Thyroid gland (tissue), 4 donors: ENCODE results near the gene MYD88. TPM values are rescaled to one million over a fixed set of nuclear protein-coding genes. Genes with fewer than 3 reads are reported as not detected.
A peak's percentile ranks its signal among the peaks of the same experiment; 100 is the strongest.
"Not testable (repeated sequence)": the region's sequence is repeated elsewhere in the genome, so short reads cannot be mapped to it uniquely, and the experiment has no call there.

Experiments
- DNase-seq, 2 donors: peaks; one replicate each; pipeline ENCODE4 v3.0.0-alpha.2; 2019
- H3K27ac ChIP-seq, 3 donors: fragments of 200-600 bp; sonication (generic); 1 replicate in 2 of 3; 2 replicates in 1 of 3; pipeline ENCODE4 v1.5.1; 2016 to 2019; ENCODE audit warnings: mild to moderate bottlenecking in 1 of 3, moderate library complexity in 1 of 3
- H3K27me3 ChIP-seq: fragments of 200-600 bp; sonication (generic); one replicate; pipeline ENCODE4 v1.5.1; 2019
- H3K36me3 ChIP-seq, 2 donors: fragments of 200-600 bp; sonication (generic); one replicate each; pipeline ENCODE4 v1.5.1; 2016 to 2019
- H3K4me1 ChIP-seq, 2 donors: fragments of 200-600 bp; sonication (generic); one replicate each; pipeline ENCODE4 v1.5.1; 2017 to 2019
- H3K4me3 ChIP-seq, 3 donors: fragments of 200-600 bp; sonication (generic); replicated peaks in 1 of 3; 1 replicate in 2 of 3; 2 replicates in 1 of 3; pipeline ENCODE4 v1.5.1; 2016; ENCODE audit warnings: mild to moderate bottlenecking in 1 of 3
- H3K9me3 ChIP-seq: fragments of 200-600 bp; sonication (generic); one replicate; pipeline ENCODE4 v1.5.1; 2017
- CTCF ChIP-seq, 6 experiments: fragments of 200-600 bp in 3 of 6; fragments of 450-650 bp in 3 of 6; sonication (generic) in 3 of 6; IDR thresholded peaks; one replicate each; pipeline ENCODE4 v1.5.1; 2016 to 2019; ENCODE audit warnings: antibody characterized with exemption in 6 of 6, mild to moderate bottlenecking in 2 of 6, inconsistent platforms in 1 of 6, moderate library complexity in 1 of 6
- POLR2A ChIP-seq, 2 donors: fragments of 450-650 bp; IDR thresholded peaks; one replicate each; pipeline ENCODE4 v1.6.1; 2017; ENCODE audit warnings: antibody characterized with exemption in 2 of 2, mild to moderate bottlenecking in 2 of 2, moderate library complexity in 1 of 2
- WGBS, 2 donors: methylation state at CpG; one replicate each; pipeline ENCODE4 v1.1.5; 2017; 5-methylcytosine and 5-hydroxymethylcytosine counted together
- intact Hi-C: fragments of 100-400 bp; cut with DNase I; formaldehyde crosslinking; loops from one replicate; pipeline ENCODE4 v1.15.1; 2023
- total RNA-seq, 4 donors: library from RNA; depleted of rRNA; stranded (reverse); fragments of >200 nt; gene quantifications; one replicate each; pipeline ENCODE4 v1.2.3, GENCODE V29; 2016

Gene MYD88
- total RNA-seq, 4 donors from 2014 or later = 18.0 to 23.8 (median 20.2) TPM

GRCh38 chr3:38133557-38134405, 4.7 kb upstream of the MYD88 start:
- TF ChIP-seq CTCF (IDR thresholded peaks at IDR 0.05) (no peak), POLR2A (IDR thresholded peaks at IDR 0.05) (peak in 1 of 2 donors; percentile 23)
- peaks cover 20 to 34% of the 10 kb centered on the region in 2 donors for H3K36me3 ChIP-seq
- no peak overlapping the region for H3K4me3 ChIP-seq
- peaks cover 35 to 41% of the 10 kb centered on the region in 2 donors for H3K4me1 ChIP-seq
- WGBS, 2 donors = 78 to 84% methylated on average over 9 of the region's 10 CpGs
- no peaks in the 10 kb centered on the region for H3K9me3 ChIP-seq
- no peaks in the 10 kb centered on the region for H3K27me3 ChIP-seq
- H3K27ac ChIP-seq = peak overlapping the region in 2 of 3 donors; percentile 65 to 71
- DNase-seq = peak; percentile 52 to 62
- intact Hi-C loops = loop anchor here (10.0 kb wide), 1 partner anchor 211 kb away; the partner anchor contains the start of gene XYLB

GRCh38 chr3:38134517-38135143, 3.8 kb upstream of the MYD88 start:
- not testable (repeated sequence) for H3K9me3 ChIP-seq, DNase-seq, H3K27me3 ChIP-seq, H3K4me3 ChIP-seq
- 91 to 94% methylated on average over 10 of the region's 10 CpGs for WGBS, 2 donors
- intact Hi-C loops = loop anchor here (10.0 kb wide), 1 partner anchor 210 kb away; the partner anchor contains the start of gene XYLB
- peaks cover 42 to 46% of the 10 kb centered on the region in 2 donors for H3K4me1 ChIP-seq
- peak overlapping the region in 2 of 3 donors; percentile 51 to 71 for H3K27ac ChIP-seq
- H3K36me3 ChIP-seq = peaks cover 14 to 27% of the 10 kb centered on the region in 2 donors

DNA sequence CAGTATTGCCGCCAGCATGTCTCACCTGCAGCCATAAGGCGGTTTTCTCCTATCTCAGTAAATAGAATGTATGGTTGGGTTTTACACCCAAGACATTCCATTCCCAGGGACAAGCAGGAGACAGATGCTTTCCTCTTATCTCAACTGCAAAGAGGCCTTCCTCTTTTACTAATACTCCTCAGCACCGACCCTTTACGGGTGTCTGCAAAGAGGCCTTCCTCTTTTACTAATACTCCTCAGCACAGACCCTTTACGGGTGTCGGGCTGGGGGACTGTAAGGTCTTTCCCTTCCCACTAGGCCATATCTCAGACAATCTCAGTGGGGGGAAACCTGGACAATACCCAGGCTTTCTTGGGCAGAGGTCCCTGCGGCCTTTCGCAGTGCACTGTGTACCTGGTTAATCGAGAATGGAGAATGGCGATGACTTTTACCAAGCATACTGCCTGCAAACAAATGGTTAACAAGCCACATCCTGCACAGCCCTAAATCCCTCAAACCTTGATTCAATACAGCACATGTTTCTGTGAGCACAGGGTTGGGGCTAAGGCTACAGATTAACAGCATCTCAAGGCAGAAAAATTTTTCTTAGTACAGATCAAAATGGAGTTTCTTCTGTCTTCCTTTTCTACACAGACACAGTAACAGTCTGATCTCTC, 2.7 kb upstream of the MYD88 start:
- not testable (repeated sequence) for H3K27me3 ChIP-seq, DNase-seq, H3K9me3 ChIP-seq
- intact Hi-C loops = loop anchor here (10.0 kb wide), 1 partner anchor 209 kb away; the partner anchor contains the start of gene XYLB
- H3K27ac ChIP-seq = peak overlapping the region in 1 of 3 donors; percentile 80
- peaks cover 43 to 51% of the 10 kb centered on the region in 2 donors for H3K4me1 ChIP-seq
- peak overlapping the region in 2 of 3 donors; percentile 87 to 92 for H3K4me3 ChIP-seq
- 68 to 70% methylated on average over 10 of the region's 10 CpGs for WGBS, 2 donors
- peaks cover 5 to 16% of the 10 kb centered on the region in 2 donors for H3K36me3 ChIP-seq

- DNase-seq = peak; percentile 40 to 45
- Histone ChIP-seq H3K36me3 (peaks cover 0 to 12% of the 10 kb centered on the region in 2 donors), H3K4me1 (peaks cover 43 to 51% of the 10 kb centered on the region in 2 donors), H3K9me3 (no peaks in the 10 kb centered on the region), H3K27me3 (no peaks in the 10 kb centered on the region), H3K27ac (peak overlapping the region; percentile 43 to 80 (median 56)), H3K4me3 (peak overlapping the region; percentile 87 to 93 (median 92))
- intact Hi-C loops = loop anchor here (10.0 kb wide), 1 partner anchor 208 kb away; the partner anchor contains the start of gene XYLB
- TF ChIP-seq CTCF (IDR thresholded peaks at IDR 0.05) = no peak
- TF ChIP-seq POLR2A (IDR thresholded peaks at IDR 0.05) = no peak
- 1 to 4% methylated on average over 10 to 20 of the region's 20 CpGs for whole genome bisulfite sequencing, 2 donors
Observed at GRCh38 chr3:38136393-38136776, 2.1 kb upstream of the MYD88 start.

GRCh38 chr3:38136777-38137614, 1.5 kb upstream of the MYD88 start, which contains the start of gene ACAA1:
ACAA1 (minus strand) TSS chr3:38137127; CDS start chr3:38137035, 92 bp downstream.
- Histone ChIP-seq H3K27me3 (no peaks in the 10 kb centered on the region), H3K4me3 (peak within 1 kb of the TSS; percentile 87 to 93 (median 92)), H3K36me3 (peaks cover 0 to 10% of the 10 kb centered on the region in 2 donors), H3K4me1 (peaks cover 43 to 51% of the 10 kb centered on the region in 2 donors), H3K9me3 (no peaks in the 10 kb centered on the region), H3K27ac (peak within 1 kb of the TSS; percentile 49 to 94 (median 89))
- peak; percentile 100 for DNase-seq
- intact Hi-C loops = loop anchor here (10.0 kb wide), 1 partner anchor 208 kb away; the partner anchor contains the start of gene XYLB
- TF ChIP-seq POLR2A (IDR thresholded peaks at IDR 0.05) (peak; percentile 50 to 95), CTCF (IDR thresholded peaks at IDR 0.05) (peak in 1 of 6 experiments; percentile 13)
- 0 to 1% methylated on average over 17 to 18 of the region's 66 CpGs for WGBS, 2 donors
